GM18520 (cell line): Measurements from ENCODE around the gene CYP46A1.
"Not testable (repeated sequence)": the region's sequence is repeated elsewhere in the genome, so short reads cannot be mapped to it uniquely, and the experiment has no call there.

Source experiments
- ATAC-seq: cut with Tn5 transposase; IDR thresholded peaks from one replicate; pipeline ENCODE4 v1.9.1; 2021; ENCODE audit not compliant: unreplicated experiment

CYP46A1 gene

DNA sequence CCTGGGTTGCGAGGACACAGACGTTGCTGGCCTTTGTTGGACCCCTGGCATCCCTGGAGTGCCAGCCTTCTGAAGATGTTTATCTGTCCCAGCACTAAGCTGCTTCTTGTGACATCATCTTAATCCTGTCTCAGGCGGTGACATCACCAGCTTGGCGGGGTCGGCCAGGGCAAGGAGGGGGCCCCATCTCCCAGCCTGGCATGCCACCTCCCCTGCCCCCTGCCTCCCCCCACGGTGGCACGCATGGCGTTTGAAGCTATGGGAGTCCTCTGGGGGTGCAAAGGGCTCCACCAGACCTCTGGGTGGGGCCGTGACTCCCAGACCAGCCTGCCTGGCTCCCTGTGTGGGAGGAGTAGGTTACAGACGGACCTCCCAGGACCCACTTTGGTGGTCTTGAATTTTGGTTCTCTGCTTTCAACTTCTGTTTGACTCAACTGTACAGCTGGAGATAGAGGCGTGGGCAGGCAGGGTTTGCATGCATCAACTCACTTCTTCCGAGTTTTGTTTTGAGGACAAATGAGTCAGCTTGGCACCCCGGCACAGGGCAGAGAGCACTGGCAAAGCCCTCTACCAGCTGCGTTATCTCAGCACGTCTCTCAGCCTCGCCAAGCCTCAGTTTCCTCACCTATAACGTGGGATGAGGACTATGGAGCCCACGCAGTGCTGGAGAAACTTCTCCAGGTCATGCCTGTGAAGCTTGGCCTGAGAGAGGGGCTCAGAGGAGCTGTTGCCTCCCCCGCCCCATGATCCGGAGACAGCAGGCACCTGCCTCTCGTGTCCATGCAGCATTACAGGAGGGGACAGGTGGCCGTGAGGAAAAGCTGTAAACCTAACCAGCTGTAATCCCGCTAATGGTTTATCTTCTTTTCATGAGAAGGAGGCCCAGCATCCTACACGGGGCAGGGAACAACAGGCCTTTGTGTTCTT, 70.3 kb downstream of the CYP46A1 start:
- ATAC-seq: no peak

DNA sequence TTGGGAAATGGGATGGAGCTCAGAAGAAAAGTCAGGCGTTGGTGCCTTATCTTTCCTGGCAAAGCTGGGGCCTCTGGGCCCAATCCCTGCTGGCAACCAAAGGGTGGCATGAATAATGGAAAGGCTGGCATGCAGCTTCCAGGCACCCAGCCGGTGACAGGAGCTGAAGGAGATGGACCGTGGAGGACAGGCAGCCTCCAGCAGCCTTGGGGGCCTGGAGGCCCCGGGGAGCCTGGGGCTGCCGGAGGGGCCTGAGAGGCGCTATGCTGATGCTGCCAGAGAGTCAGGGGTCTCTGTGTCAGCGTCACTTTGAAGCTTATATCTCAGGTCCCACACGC, 70.9 kb downstream of the CYP46A1 start:
- ATAC-seq: no peak

GRCh38 chr14:99755629-99756603, 71.8 kb downstream of the CYP46A1 start:
- no peak for ATAC-seq

DNA sequence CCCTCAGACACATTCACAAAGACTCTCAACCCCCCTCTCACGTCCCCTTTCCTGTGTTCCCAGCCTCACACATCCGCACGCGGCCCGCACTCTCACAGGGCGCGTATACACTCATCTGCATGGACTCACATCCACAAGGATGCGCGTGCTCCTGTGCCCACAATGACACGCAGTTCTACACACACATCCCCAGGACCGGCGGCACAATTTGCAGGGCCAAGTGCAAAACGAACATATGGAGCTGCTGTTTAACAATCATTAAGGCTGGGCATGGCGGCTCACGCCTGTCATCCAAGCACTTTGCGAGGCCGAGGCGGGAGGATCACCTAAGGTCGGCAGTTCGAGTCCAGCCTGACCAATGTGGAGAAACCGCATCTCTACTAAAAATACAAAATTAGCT, 72.7 kb downstream of the CYP46A1 start:
- no peak for ATAC-seq

DNA sequence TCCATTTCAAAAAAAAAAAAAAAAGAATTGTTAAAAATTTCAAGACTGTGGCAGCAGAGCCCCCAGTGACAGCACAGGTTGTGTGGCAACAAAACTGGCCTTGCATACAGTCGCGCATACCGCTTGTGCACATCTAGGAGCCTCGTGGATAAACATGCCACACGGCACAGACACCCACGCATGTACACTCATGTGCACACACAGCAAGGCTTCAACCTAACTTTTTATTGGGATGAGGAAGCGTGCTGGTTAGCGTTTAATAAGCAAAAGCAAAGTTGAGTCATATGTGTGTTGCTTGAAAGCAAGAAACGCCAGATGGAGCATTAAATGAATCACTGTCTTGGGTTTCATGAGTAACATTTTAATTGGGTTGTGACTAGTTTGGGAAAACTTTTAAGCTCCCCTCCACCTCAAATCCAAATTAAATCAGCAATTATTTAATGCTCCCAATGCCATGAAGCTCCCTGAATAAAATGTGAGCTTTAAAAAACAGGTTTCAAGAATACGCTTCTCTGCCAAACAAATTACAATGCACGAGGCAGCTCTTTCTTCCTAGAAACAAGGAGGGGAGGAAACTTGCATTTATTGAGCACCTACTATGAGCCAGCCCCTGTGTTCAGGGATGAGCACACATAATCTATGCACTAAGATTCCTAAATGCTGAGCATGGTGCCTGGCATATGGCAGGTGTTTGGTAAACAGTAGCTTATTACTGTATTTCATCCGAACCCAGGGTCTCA, 73.4 kb downstream of the CYP46A1 start:
- no peak for ATAC-seq

DNA sequence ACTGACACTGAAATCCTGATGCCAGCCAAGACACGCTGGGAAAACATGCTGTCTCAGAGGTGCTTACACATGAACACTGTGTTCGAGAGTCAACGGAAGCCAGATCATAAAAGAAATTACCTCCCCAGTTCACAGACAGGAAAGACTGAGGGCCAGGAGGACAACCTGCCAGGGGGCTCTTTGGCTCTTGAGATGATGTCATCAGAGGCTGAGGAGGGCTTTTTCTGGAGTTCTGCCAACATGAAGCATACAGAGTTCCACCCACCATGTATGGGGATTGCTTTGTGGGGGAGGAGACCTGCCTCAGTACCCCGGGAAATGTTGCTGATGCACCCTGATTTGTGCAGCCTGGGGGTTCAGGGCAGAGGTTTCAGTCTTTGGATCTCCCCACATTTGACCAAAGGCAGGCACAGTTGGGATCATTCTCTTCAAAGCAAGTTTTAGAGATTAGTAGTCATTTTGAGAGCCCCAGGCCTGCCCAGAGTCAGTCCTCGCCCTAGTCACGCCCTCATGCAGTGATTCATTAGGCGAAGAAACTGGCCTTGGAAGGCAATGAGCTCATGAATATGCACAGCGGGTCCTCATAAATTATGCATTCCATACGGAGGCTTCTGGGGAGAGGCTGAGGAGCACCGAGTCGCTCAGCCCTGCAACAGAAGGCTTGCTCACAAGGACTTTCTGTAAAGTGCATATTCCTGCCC, 74.2 kb downstream of the CYP46A1 start:
- ATAC-seq: no peak

DNA sequence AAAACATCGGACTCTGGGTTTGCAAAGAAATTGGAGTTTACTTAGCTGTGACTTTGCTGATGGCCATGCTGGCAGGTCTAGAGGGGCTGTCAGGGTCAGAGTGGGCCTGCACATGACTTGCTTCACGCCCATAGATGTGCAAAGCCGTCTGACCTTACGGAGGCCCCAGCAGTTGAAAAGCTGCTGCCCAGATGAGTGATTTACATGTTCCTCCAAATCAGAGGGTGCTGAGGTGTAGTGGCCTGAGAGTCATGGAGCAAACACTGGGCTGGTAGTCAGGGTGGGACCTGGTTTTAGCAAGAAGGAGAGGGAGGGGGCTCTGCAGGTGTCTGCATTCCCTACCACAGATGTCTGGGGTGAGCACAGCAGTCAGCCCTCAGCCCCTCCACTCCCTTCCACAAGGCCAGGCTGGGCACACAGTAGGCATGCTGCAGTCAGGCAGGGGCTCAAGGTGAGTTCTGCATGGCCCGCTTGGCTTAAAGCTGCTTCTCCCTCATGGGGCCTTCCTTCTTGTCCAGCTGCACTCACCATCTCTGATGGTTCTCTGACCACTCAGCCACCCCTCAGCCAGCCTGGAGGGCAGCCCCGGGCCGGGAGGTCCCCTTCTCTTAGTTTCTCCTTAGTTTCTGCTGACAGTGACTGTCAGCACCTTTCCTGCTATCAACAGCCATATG, 74.9 kb downstream of the CYP46A1 start:
- ATAC-seq: no peak

DNA sequence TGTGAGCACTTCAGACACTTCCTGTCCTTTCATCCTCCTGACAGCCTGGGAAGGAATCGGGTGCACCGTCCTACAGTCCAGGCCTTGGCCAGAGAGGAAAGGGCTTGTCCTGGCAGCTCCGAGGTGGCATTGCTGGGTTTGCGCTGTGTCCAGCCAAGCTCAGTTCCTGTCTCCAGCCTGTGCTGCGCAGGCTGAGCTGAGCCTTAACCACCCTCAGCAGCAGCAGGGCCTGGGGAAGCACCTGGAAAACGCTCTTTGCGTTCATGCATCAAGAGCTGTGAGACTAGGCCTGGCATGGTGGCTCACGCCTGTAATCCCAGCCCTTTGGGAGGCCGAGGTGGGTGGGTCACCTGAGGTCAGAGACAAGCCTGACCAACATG, 75.4 kb downstream of the CYP46A1 start:
- no peak for ATAC-seq

DNA sequence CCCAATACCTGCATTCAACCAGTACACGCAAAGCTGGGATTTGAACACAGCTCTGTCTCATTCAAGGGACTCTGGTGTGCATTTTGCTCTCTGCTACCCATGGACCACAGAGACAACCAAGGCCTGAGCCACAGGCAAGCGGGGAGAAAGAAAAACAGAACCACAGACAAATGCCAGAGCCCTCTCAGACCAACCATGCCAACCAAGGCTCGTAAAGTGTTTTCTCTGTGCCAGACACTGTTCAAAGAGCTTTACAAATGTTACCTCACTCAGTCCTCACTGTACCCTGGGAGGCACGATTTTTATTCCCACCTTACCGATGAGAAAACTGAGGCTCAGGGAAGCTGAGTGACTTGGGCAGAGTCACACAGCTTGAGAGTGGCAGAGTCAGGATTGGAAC, 76.7 kb downstream of the CYP46A1 start:
- no peak for ATAC-seq

DNA sequence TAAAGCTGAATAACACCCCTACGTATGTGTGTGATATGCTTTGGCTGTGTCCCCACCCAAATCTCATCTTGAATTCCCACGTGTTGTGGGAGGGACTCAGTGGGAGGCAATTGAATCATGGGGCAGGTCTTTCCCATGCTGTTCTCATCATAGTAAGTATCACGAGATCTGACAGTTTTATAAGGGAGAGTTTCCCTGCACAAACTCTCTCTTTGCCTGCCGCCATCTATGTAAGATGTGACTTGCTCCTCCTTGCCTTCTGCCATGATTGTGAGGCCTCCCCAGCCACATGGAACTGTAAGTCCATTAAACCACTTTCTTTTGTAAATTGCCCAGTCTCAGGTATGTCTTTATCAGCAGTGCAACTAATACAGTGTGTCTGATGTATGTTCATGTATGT, 78.8 kb downstream of the CYP46A1 start:
- not testable (repeated sequence) for ATAC-seq

DNA sequence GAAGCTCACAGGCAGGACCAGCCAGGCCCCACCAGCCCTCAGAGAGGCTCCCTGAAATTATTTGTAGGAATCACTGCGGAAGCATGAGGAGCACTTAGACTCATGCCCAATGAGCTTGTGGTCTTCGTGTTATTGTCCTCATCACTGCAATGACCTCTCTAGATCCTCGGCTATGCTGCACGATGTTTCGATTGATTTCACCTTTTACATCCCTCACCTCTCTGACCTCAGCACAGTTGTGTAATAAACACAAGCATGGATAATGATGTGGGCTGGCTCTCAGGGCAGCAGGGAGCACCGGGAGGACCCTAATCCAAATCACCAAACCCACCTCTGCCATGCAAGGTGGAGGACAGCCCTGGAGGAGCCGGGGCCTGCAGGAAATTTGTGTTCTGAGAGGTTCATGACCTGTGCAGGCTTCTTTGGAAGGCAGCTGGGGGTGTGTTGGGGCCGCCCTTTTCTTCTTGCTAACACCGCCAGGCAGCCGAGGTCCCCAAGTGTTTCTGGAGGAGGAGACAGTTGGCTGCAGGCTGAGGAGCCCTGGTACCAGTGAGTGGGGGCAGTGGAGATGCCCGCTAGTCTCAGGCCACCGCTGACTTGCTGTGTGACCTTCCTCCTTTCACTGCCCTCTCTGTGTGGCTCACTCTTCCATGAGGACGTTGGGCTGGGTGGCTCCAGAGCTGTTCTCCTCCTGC, 79.6 kb downstream of the CYP46A1 start:
- ATAC-seq: no peak

GRCh38 chr14:99764222-99764706, 80.2 kb downstream of the CYP46A1 start:
- no peak for ATAC-seq

- ATAC-seq: no peak
Observed at GRCh38 chr14:99768381-99768780, 84.3 kb downstream of the CYP46A1 start.

- ATAC-seq: no peak
Observed at GRCh38 chr14:99769123-99769522, 85.0 kb downstream of the CYP46A1 start.

DNA sequence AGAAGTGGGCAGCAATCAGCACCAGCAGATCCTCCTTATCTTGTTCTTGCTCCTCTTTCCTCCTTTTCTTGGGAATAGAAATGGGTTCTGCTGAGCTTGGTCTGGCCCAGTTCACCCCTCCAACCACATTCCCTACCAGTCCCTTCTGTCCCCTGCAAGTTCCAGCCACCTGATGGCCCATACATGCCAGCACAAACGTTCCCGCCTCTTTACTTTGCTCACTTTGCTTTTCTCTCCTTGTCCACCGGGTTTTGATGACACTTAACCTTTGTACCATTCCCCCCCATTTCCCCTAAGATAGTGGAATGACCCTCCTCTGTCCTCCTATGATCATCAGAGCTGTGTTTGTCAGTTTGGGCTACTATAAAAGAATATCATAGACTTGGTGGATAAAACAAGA, 85.7 kb downstream of the CYP46A1 start:
- ATAC-seq: no peak

GRCh38 chr14:99772371-99773283, 88.5 kb downstream of the CYP46A1 start:
- ATAC-seq: no peak

GRCh38 chr14:99773521-99774497, 89.7 kb downstream of the CYP46A1 start:
- ATAC-seq: no peak
